K562 (cell line): ENCODE measurements around the gene EGLN1. TPM values are rescaled to one million over a fixed set of nuclear protein-coding genes. Genes with fewer than 3 reads are reported as not detected.

Experiments
- ARID1B ChIP-seq: fragments of 450-650 bp; IDR thresholded peaks from 2 replicates; pipeline ENCODE4 v1.6.1; 2016; ENCODE audit warnings: antibody characterized with exemption, mild to moderate bottlenecking, inconsistent platforms
- BRD9 ChIP-seq: fragments of 450-650 bp; IDR thresholded peaks from 2 replicates; pipeline ENCODE4 v1.6.1; 2018; ENCODE audit warnings: low read depth; ENCODE audit not compliant: partially characterized antibody
- CGGBP1 ChIP-seq: fragments of 250-450 bp; sonication (Bioruptor Pico); IDR thresholded peaks from 2 replicates; pipeline ENCODE4 v1.9.0; 2021; ENCODE audit warnings: mild to moderate bottlenecking
- CTBP1 ChIP-seq: fragments of 450-650 bp; IDR thresholded peaks from 2 replicates; pipeline ENCODE4 v1.6.1; 2016; ENCODE audit warnings: borderline replicate concordance
- E2F3 ChIP-seq: fragments of 250-450 bp; sonication (Bioruptor Pico); IDR thresholded peaks from 2 replicates; pipeline ENCODE4 v1.4.0; 2020; ENCODE audit warnings: mild to moderate bottlenecking
- EP300 ChIP-seq: IDR thresholded peaks from 2 replicates; pipeline ENCODE4 v1.6.1; 2012; ENCODE audit warnings: low read length, improper control_type of control experiment
- ILK ChIP-seq: fragments of 450-650 bp; IDR thresholded peaks from 2 replicates; pipeline ENCODE4 v1.6.1; 2016; ENCODE audit warnings: missing genetic modification characterization, low read depth, mild to moderate bottlenecking, missing compliant biosample characterization, moderate library complexity, borderline replicate concordance
- MLLT1 ChIP-seq, 2 experiments: fragments of 450-650 bp; IDR thresholded peaks; 2 replicates each; pipeline ENCODE4 v1.6.1; 2016
- NCOA4 ChIP-seq: fragments of 450-650 bp; IDR thresholded peaks from 2 replicates; pipeline ENCODE4 v1.6.1; 2018; ENCODE audit warnings: mild to moderate bottlenecking; ENCODE audit not compliant: partially characterized antibody
- RBM14 ChIP-seq: fragments of 200-400 bp; formaldehyde crosslinking; IDR thresholded peaks from 2 replicates; pipeline ENCODE4 v1.6.1; 2018; ENCODE audit warnings: low read depth, mild to moderate bottlenecking, low read length, moderate library complexity, borderline replicate concordance; ENCODE audit not compliant: insufficient read depth
- STAT5B ChIP-seq: fragments of 250-450 bp; sonication (Bioruptor Pico); IDR thresholded peaks from 2 replicates; pipeline ENCODE4 v1.8.0; 2021; ENCODE audit warnings: mild to moderate bottlenecking, inconsistent platforms
- TAF15 ChIP-seq: fragments of 200-400 bp; formaldehyde crosslinking; IDR thresholded peaks from 2 replicates; pipeline ENCODE4 v1.6.1; 2017; ENCODE audit warnings: mild to moderate bottlenecking, low read depth, low read length, moderate library complexity
- TCF3 ChIP-seq: sonication (generic); formaldehyde crosslinking; IDR thresholded peaks from 2 replicates; pipeline ENCODE4 v1.4.0; 2020; ENCODE audit warnings: mild to moderate bottlenecking, missing genetic modification reagents
- TFE3 ChIP-seq: fragments of 450-650 bp; formaldehyde crosslinking; IDR thresholded peaks from 2 replicates; pipeline ENCODE4 v1.4.0; 2020; ENCODE audit warnings: mild to moderate bottlenecking, mixed read lengths
- TSHZ1 ChIP-seq: fragments of 250-450 bp; sonication (Bioruptor Pico); IDR thresholded peaks from 2 replicates; pipeline ENCODE4 v1.4.0; 2020; ENCODE audit warnings: mild to moderate bottlenecking, moderate library complexity
- ZBTB26 ChIP-seq: fragments of 450-650 bp; formaldehyde crosslinking; IDR thresholded peaks from 2 replicates; pipeline ENCODE4 v1.4.0; 2022; ENCODE audit warnings: missing genetic modification characterization
- ZNF143 ChIP-seq: sonication (generic); formaldehyde crosslinking; IDR thresholded peaks from 2 replicates; pipeline ENCODE4 v1.9.0; 2022; ENCODE audit warnings: mild to moderate bottlenecking, missing genetic modification reagents
- ZNF589 ChIP-seq: fragments of 200-800 bp; sonication (Bioruptor generic); IDR thresholded peaks from 2 replicates; pipeline ENCODE4 v1.6.1; 2016; ENCODE audit warnings: low read depth, missing genetic modification characterization, missing compliant biosample characterization
- polyA plus RNA-seq, 8 experiments: library from polyadenylated mRNA; depleted of rRNA in 4 of 8; stranded (reverse) in 5 of 8; unstranded in 3 of 8; fragments of >200 nt; fragmentation: Nextera tagmentation in 2 of 8; fragmentation: Illumina TruSeq in 1 of 8; extraction: Ambion mirVana in 2 of 8; extraction: Trizol in 1 of 8; gene quantifications; 2 replicates each; pipeline versions ENCODE4 v1.2.1 to v1.2.3, GENCODE V29; 2011 to 2014; ENCODE audit warnings: inconsistent platforms in 1 of 8, missing spikeins in 1 of 8
- total RNA-seq, 7 experiments: library from RNA; depleted of rRNA in 6 of 7; stranded (reverse); fragments of >200 nt in 6 of 7; fragmentation: Illumina TruSeq in 2 of 7; extraction: Trizol in 2 of 7; gene quantifications; 2 replicates each; pipeline versions ENCODE4 v1.2.1 to v1.2.3, GENCODE V29; 2011 to 2021; ENCODE audit warnings: low replicate concordance in 1 of 7

Gene EGLN1
- total and polyA plus RNA-seq, 9 of the 15 experiments (the other 6 are each of a cell fraction or from before 2014, with no cell fraction given) = 5.2 to 54.3 (median 24.6) TPM

GRCh38 chr1:231421971-231422797, at the start of gene EGLN1 (continued):
- TF ChIP-seq TSHZ1 (CRISPR knock-in tag) = no peak
- TF ChIP-seq BRD9 = no peak
- 0 out of 4 replicates have a peak, but pooled peaks of 1 of the 2 experiments have one; percentile 10 for TF ChIP-seq MLLT1 (IDR thresholded peaks at IDR 0.05)
- 0 out of 2 replicates have a peak, but pooled peaks have one; percentile 74 for TF ChIP-seq CGGBP1
- TF ChIP-seq EP300 = no peak
- TF ChIP-seq TAF15 = no peak
- no peak for TF ChIP-seq TFE3 (CRISPR knock-in tag)
- TF ChIP-seq STAT5B = no peak
- no peak for TF ChIP-seq RBM14
- TF ChIP-seq ARID1B = no peak; the same call in 1 of the 2 replicates
- TF ChIP-seq E2F3 (CRISPR knock-in tag) = no peak
- peak; percentile 96 for TF ChIP-seq CTBP1
- TF ChIP-seq ZBTB26 (CRISPR knock-in tag) = no peak
- peak; percentile 34; the same call in 1 of the 2 replicates for TF ChIP-seq ZNF589
- TF ChIP-seq ILK (tag) = no peak
- TF ChIP-seq TCF3 (CRISPR knock-in tag) = peak; percentile 45
- TF ChIP-seq ZNF143 (CRISPR knock-in tag) = no peak
- TF ChIP-seq NCOA4 = no peak
